Liver (tissue), 9 donors: ENCODE data around the gene EIF4B. TPM values are rescaled to one million over a fixed set of nuclear protein-coding genes. Genes with fewer than 3 reads are reported as not detected.

ENCODE experiments used
- DNase-seq: peaks from one replicate; pipeline ENCODE4 v3.0.0-alpha.2; 2017; ENCODE audit warnings: low spot score
- H3K27ac ChIP-seq, 2 donors: one replicate each; pipeline ENCODE4 v1.7.0; 2013; ENCODE audit warnings: inconsistent platforms in 2 of 2, low read length in 2 of 2, control low read depth in 1 of 2, low read depth in 1 of 2, mild to moderate bottlenecking in 1 of 2
- H3K27me3 ChIP-seq, 4 donors: one replicate each; pipeline versions ENCODE4 v1.6.1 to v1.7.0; 2013; ENCODE audit warnings: low read length in 3 of 4, inconsistent platforms in 1 of 4, mild to moderate bottlenecking in 1 of 4, moderate library complexity in 1 of 4; ENCODE audit not compliant: control insufficient read depth in 4 of 4, insufficient read depth in 4 of 4
- H3K36me3 ChIP-seq, 4 donors: one replicate each; pipeline versions ENCODE4 v1.6.1 to v1.7.0; 2013; ENCODE audit warnings: low read length in 3 of 4, mild to moderate bottlenecking in 3 of 4, low read depth in 1 of 4, moderate library complexity in 1 of 4; ENCODE audit not compliant: control insufficient read depth in 4 of 4, insufficient read depth in 3 of 4
- H3K4me1 ChIP-seq, 4 donors: one replicate each; pipeline versions ENCODE4 v1.6.1 to v1.7.0; 2013; ENCODE audit warnings: low read length in 3 of 4, mild to moderate bottlenecking in 3 of 4, moderate library complexity in 1 of 4; ENCODE audit not compliant: control insufficient read depth in 4 of 4, insufficient read depth in 4 of 4
- H3K4me3 ChIP-seq, 3 donors: one replicate each; pipeline versions ENCODE4 v1.6.1 to v1.7.0; 2013; ENCODE audit warnings: low read length in 3 of 3, control low read depth in 1 of 3, low read depth in 1 of 3, mild to moderate bottlenecking in 1 of 3
- H3K9ac ChIP-seq, 2 donors: one replicate each; pipeline ENCODE4 v1.7.0; 2013; ENCODE audit warnings: low read length in 2 of 2, mild to moderate bottlenecking in 2 of 2, moderate library complexity in 2 of 2, control low read depth in 1 of 2, low read depth in 1 of 2
- H3K9me3 ChIP-seq, 4 donors: one replicate each; pipeline versions ENCODE4 v1.6.1 to v1.7.0; 2013; ENCODE audit warnings: low read length in 3 of 4; ENCODE audit not compliant: control insufficient read depth in 4 of 4
- CTCF ChIP-seq: fragments of 150-350 bp; IDR thresholded peaks from 2 replicates; pipeline ENCODE4 v1.5.1; 2017; ENCODE audit warnings: improper control_type of control experiment, low read depth, low read length; ENCODE audit not compliant: missing input control
- EGR1 ChIP-seq, 2 donors: IDR thresholded peaks; 2 replicates each; pipeline ENCODE4 v1.6.1; 2016 to 2018; ENCODE audit warnings: antibody characterized with exemption in 2 of 2, low read depth in 2 of 2
- FOXA1 ChIP-seq: IDR thresholded peaks from 2 replicates; pipeline ENCODE4 v1.6.1; 2016; ENCODE audit warnings: antibody characterized with exemption
- HNF4A ChIP-seq, 2 donors: conservative IDR thresholded peaks; 2 replicates each; pipeline ENCODE4 v1.6.1; 2016; ENCODE audit warnings: antibody characterized with exemption in 2 of 2, mild to moderate bottlenecking in 2 of 2
- HNF4G ChIP-seq: IDR thresholded peaks from 2 replicates; pipeline ENCODE4 v1.6.1; 2016; ENCODE audit warnings: antibody characterized with exemption
- JUND ChIP-seq, 2 donors: IDR thresholded peaks; 2 replicates each; pipeline ENCODE4 v1.6.1; 2016; ENCODE audit warnings: antibody characterized with exemption in 2 of 2
- NR2F2 ChIP-seq: IDR thresholded peaks from 2 replicates; pipeline ENCODE4 v1.6.1; 2016; ENCODE audit warnings: antibody characterized with exemption
- RAD21 ChIP-seq, 2 donors: IDR thresholded peaks; 2 replicates each; pipeline ENCODE4 v1.6.1; 2016; ENCODE audit warnings: antibody characterized with exemption in 2 of 2, mild to moderate bottlenecking in 2 of 2
- REST ChIP-seq: IDR thresholded peaks from 2 replicates; pipeline ENCODE4 v1.6.1; 2016; ENCODE audit warnings: antibody characterized with exemption, mild to moderate bottlenecking
- RXRA ChIP-seq, 2 donors: IDR thresholded peaks; 2 replicates each; pipeline ENCODE4 v1.6.1; 2017 to 2018; ENCODE audit warnings: antibody characterized with exemption in 2 of 2, mild to moderate bottlenecking in 1 of 2
- YY1 ChIP-seq: IDR thresholded peaks from 2 replicates; pipeline ENCODE4 v1.6.1; 2016; ENCODE audit warnings: antibody characterized with exemption, mild to moderate bottlenecking
- WGBS: extraction: QIAGEN DNeasy Blood & Tissue Kit; methylation state at CpG from one replicate; pipeline ENCODE4 v1.1.7; 2013; 5-methylcytosine and 5-hydroxymethylcytosine counted together
- polyA plus RNA-seq, 2 donors: library from polyadenylated mRNA; stranded (reverse) in 1 of 2; unstranded in 1 of 2; fragments of 200-250 nt in 1 of 2; fragments of >200 nt in 1 of 2; fragmentation: Nextera tagmentation in 1 of 2; extraction: Ambion mirVana in 1 of 2; gene quantifications; one replicate each; pipeline versions ENCODE4 v1.2.1 to v1.2.3, GENCODE V29; 2013 to 2015
- total RNA-seq, 2 donors: library from RNA; depleted of rRNA; stranded (reverse); fragments of >200 nt; gene quantifications; one replicate each; pipeline ENCODE4 v1.2.3, GENCODE V29; 2014
- TF ChIP-seq, protein P1 (sequence below): IDR thresholded peaks from 2 replicates; pipeline ENCODE4 v1.6.1; 2016; ENCODE audit warnings: antibody characterized with exemption
- donor health status: healthy.
- donor health status: healthy.
- donor health status: healthy.
- donor health status: healthy.
- donor health status: healthy.

Gene EIF4B
- total and polyA plus RNA-seq, 4 donors, result 32.1 to 273 (median 169) TPM

- no peaks in the 10 kb centered on the region for H3K27me3 ChIP-seq
- DNase-seq, result no peak
- H3K27ac ChIP-seq, result no peak overlapping the region
These were observed 37.0 kb upstream of the EIF4B start for GRCh38 chr12:52969166-52969795.

GRCh38 chr12:52969828-52970569, 36.3 kb upstream of the EIF4B start:
- Histone ChIP-seq H3K4me3 (no peak overlapping the region), H3K36me3 (no peaks in the 10 kb centered on the region), H3K27ac (no peak overlapping the region), H3K9me3 (no peaks in the 10 kb centered on the region), H3K27me3 (no peaks in the 10 kb centered on the region), H3K4me1 (peaks cover 0 to 5% (median 0%) of the 10 kb centered on the region in 4 donors), H3K9ac (no peak overlapping the region)
- 55% methylated on average over 7 of the region's 7 CpGs for WGBS
- DNase-seq, result no peak
- TF ChIP-seq HNF4A (conservative IDR thresholded peaks at IDR 0.05) (peak; percentile 56 to 64), HNF4G (peak; percentile 26), CTCF (no peak), EGR1 (IDR thresholded peaks at IDR 0.05; ENCODE audit: low read depth in 2 of 2) (no peak)

More at GRCh38 chr12:52969166-52969795, 37.0 kb upstream of the EIF4B start:
- TF ChIP-seq FOXA1 (no peak), HNF4A (conservative IDR thresholded peaks at IDR 0.05) (no peak), RAD21 (IDR thresholded peaks at IDR 0.05) (no peak), NR2F2 (no peak), REST (no peak), YY1 (no peak), CTCF (no peak), RXRA (IDR thresholded peaks at IDR 0.05) (no peak), JUND (IDR thresholded peaks at IDR 0.05) (no peak)
- TF ChIP-seq, protein P1, sequence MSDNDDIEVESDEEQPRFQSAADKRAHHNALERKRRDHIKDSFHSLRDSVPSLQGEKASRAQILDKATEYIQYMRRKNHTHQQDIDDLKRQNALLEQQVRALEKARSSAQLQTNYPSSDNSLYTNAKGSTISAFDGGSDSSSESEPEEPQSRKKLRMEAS, result no peak
- H3K36me3 ChIP-seq, result no peaks in the 10 kb centered on the region
- no peak overlapping the region for H3K4me3 ChIP-seq
- no peaks in the 10 kb centered on the region for H3K9me3 ChIP-seq
- WGBS, result 86% methylated on average over 12 of the region's 12 CpGs
- H3K9ac ChIP-seq, result no peak overlapping the region
- H3K4me1 ChIP-seq, result peaks cover 0 to 5% (median 0%) of the 10 kb centered on the region in 4 donors
